ENCODE data around the gene CEP85. TPM values are rescaled to one million over a fixed set of nuclear protein-coding genes. Genes with fewer than 3 reads are reported as not detected.

CEP85 gene
- total and polyA plus RNA-seq, 2 of the 13 experiments (the other 11 are each of a cell fraction or from before 2014, with no cell fraction given) = 16.1 to 26.7 TPM

- no peak for TF ChIP-seq ZNF709 (CRISPR knock-in tag; IDR thresholded peaks at IDR 0.05)
- TF ChIP-seq CEBPG (CRISPR knock-in tag; IDR thresholded peaks at IDR 0.05) = peak; percentile 29; the same call in 1 of the 2 replicates
- TF ChIP-seq ZBTB20 (CRISPR knock-in tag; IDR thresholded peaks at IDR 0.05; ENCODE audit: borderline replicate concordance, low read depth) = no peak
- TF ChIP-seq ZNF850 (CRISPR knock-in tag; conservative IDR thresholded peaks at IDR 0.05) = no peak
- no peak for TF ChIP-seq SMARCC2 (IDR thresholded peaks at IDR 0.05)
- no peak for TF ChIP-seq KLF16 (CRISPR knock-in tag; IDR thresholded peaks at IDR 0.05)
- TF ChIP-seq ISL2 (CRISPR knock-in tag; IDR thresholded peaks at IDR 0.05) = no peak
- TF ChIP-seq, protein P1, sequence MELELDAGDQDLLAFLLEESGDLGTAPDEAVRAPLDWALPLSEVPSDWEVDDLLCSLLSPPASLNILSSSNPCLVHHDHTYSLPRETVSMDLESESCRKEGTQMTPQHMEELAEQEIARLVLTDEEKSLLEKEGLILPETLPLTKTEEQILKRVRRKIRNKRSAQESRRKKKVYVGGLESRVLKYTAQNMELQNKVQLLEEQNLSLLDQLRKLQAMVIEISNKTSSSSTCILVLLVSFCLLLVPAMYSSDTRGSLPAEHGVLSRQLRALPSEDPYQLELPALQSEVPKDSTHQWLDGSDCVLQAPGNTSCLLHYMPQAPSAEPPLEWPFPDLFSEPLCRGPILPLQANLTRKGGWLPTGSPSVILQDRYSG (CRISPR knock-in tag; IDR thresholded peaks at IDR 0.05) = no peak
- no peak for TF ChIP-seq FOXO1 (CRISPR knock-in tag; IDR thresholded peaks at IDR 0.05)
- no peak for TF ChIP-seq FOXK2 (IDR thresholded peaks at IDR 0.05)
- TF ChIP-seq CEBPB (IDR thresholded peaks at IDR 0.05; ENCODE audit: borderline replicate concordance, low read depth, low read length) = peak; percentile 80
- no peak for TF ChIP-seq MYC (CRISPR knock-in tag; IDR thresholded peaks at IDR 0.05; ENCODE audit: borderline replicate concordance)
- no peak for TF ChIP-seq ZNF431 (CRISPR knock-in tag; IDR thresholded peaks at IDR 0.05; ENCODE audit: borderline replicate concordance, low read depth)
- TF ChIP-seq NR2F2 (IDR thresholded peaks at IDR 0.05; ENCODE audit: borderline replicate concordance, low read depth) = no peak
- TF ChIP-seq ZNF556 (CRISPR knock-in tag; IDR thresholded peaks at IDR 0.05; ENCODE audit: borderline replicate concordance) = no peak
- no peak for TF ChIP-seq ZNF10 (CRISPR knock-in tag; IDR thresholded peaks at IDR 0.05; ENCODE audit: borderline replicate concordance, low read depth)
- H3K79me2 ChIP-seq (ENCODE audit: insufficient read depth, low read length) = no peaks in the 10 kb centered on the region
- no peak overlapping the region for H3K27ac ChIP-seq (ENCODE audit: extremely low read length, insufficient read depth, low read length)
- H3K4me3 ChIP-seq (replicated peaks in 1 of 3; ENCODE audit: insufficient read depth in 1 of 3, low read depth in 2 of 3, low read length in 3 of 3) = no peak overlapping the region
- WGBS (ENCODE audit: low lambda C conversion rate) = 100% methylated on average over 1 of the region's 12 CpGs
- H3K4me1 ChIP-seq (ENCODE audit: insufficient read depth, low read length) = peaks cover 19% of the 10 kb centered on the region
- H3K36me3 ChIP-seq (replicated peaks in 1 of 2; ENCODE audit: control insufficient read depth in 1 of 2, insufficient read depth in 2 of 2, low read length in 2 of 2) = no peaks in the 10 kb centered on the region; a peak in 1 of 5 replicates
- intact Hi-C loops (cut with micrococcal nuclease; ENCODE audit: unreplicated experiment) = no loop called here
- in situ Hi-C loops (cut with HindIII; ENCODE audit: extremely low pct_ligation_motif_present, low pct_unique_long_range_greater_than_20kb) = loop anchor here (5.0 kb wide), 2 partner anchors 38 to 108 kb away; no protein-coding TSS in a partner anchor
- ChIA-PET POLR2A (no interaction called here), CTCF (ENCODE audit: low intra/inter-chr PET ratio, low total read pairs) (interaction anchor here (2.3 to 3.4 kb wide), 4 partner anchors 37 to 133 kb away, joined by 22 to 51 read pairs (median 22); no protein-coding TSS in a partner anchor)
- H3K4me2 ChIP-seq (ENCODE audit: low read depth, low read length) = no peak overlapping the region
- ATAC-seq = no peak
- no peak overlapping the region for H2AFZ ChIP-seq (ENCODE audit: low read length)
- no peaks in the 10 kb centered on the region for H4K20me1 ChIP-seq (ENCODE audit: insufficient read depth, low read length)
- FAIRE-seq = no peak
- H3K27me3 ChIP-seq (ENCODE audit: control insufficient read depth in 1 of 2, insufficient read depth in 2 of 2, low read length in 2 of 2) = no peaks in the 10 kb centered on the region
- no peaks in the 10 kb centered on the region for H3K9me3 ChIP-seq (ENCODE audit: low read length)
- BruUV-seq (replicated peaks) = no TSS peak
- no peak overlapping the region for H3K9ac ChIP-seq (ENCODE audit: insufficient read depth, low read depth, low read length)
- no peak for DNase-seq (ENCODE audit: low spot score)
These were observed 50.0 kb downstream of the CEP85 start for GRCh38 chr1:26283871-26284596.

All from HepG2 (cell line).